HCT116 (cell line): Measurements from ENCODE around the gene GPR151.

Source experiments
- CEBPB ChIP-seq: IDR thresholded peaks from 2 replicates; pipeline ENCODE4 v1.6.1; 2012; ENCODE audit warnings: low read depth
- EGR1 ChIP-seq: IDR thresholded peaks from 2 replicates; pipeline ENCODE4 v1.6.1; 2012; ENCODE audit warnings: low read depth
- ELF1 ChIP-seq: IDR thresholded peaks from 2 replicates; pipeline ENCODE4 v1.6.1; 2012; ENCODE audit warnings: low read depth, borderline replicate concordance
- EZH2 ChIP-seq: fragments of 200-600 bp; sonication (generic); IDR thresholded peaks from 2 replicates; pipeline ENCODE4 v1.6.1; 2017; ENCODE audit warnings: antibody characterized with exemption, mixed run types
- EZH2phosphoT487 ChIP-seq: fragments of 200-600 bp; IDR thresholded peaks from 2 replicates; pipeline ENCODE4 v1.6.1; 2018; ENCODE audit warnings: antibody characterized with exemption, borderline replicate concordance
- JUND ChIP-seq: IDR thresholded peaks from 2 replicates; pipeline ENCODE4 v1.6.1; 2012
- POLR2A ChIP-seq: IDR thresholded peaks from 2 replicates; pipeline ENCODE4 v1.7.0; 2011; ENCODE audit warnings: borderline replicate concordance; ENCODE audit not compliant: insufficient read depth, insufficient read length; ENCODE audit errors: extremely low read depth
- POLR2AphosphoS5 ChIP-seq: IDR thresholded peaks from 2 replicates; pipeline ENCODE4 v1.6.1; 2011; ENCODE audit warnings: mild to moderate bottlenecking, low read depth, low read length, moderate library complexity
- RAD21 ChIP-seq: IDR thresholded peaks from 2 replicates; pipeline ENCODE4 v1.6.1; 2012; ENCODE audit warnings: low read depth, mild to moderate bottlenecking
- SIN3A ChIP-seq: IDR thresholded peaks from 2 replicates; pipeline ENCODE4 v1.6.1; 2012; ENCODE audit warnings: low read depth
- ZNF274 ChIP-seq: fragments of 200-500 bp; sonication (Bioruptor generic); IDR thresholded peaks from 2 replicates; pipeline ENCODE4 v1.6.1; 2014; ENCODE audit warnings: mild to moderate bottlenecking, low read depth, low read length, inconsistent platforms
- TF ChIP-seq, protein P1 (sequence below): IDR thresholded peaks from 2 replicates; pipeline ENCODE4 v1.6.1; 2012; ENCODE audit warnings: low read depth
- TF ChIP-seq, protein P2 (sequence below), 3 experiments: fragments of 200-600 bp in 1 of 3; sonication (generic) in 1 of 3; IDR thresholded peaks in 2 of 3; conservative IDR thresholded peaks in 1 of 3; 2 replicates each; pipeline ENCODE4 v1.5.1; 2012 to 2017; ENCODE audit warnings: low read depth in 2 of 3, low read length in 2 of 3, antibody characterized with exemption in 1 of 3, borderline replicate concordance in 1 of 3, control low read depth in 1 of 3, mild to moderate bottlenecking in 1 of 3, mixed read lengths in 1 of 3, mixed run types in 1 of 3, moderate library complexity in 1 of 3; ENCODE audit not compliant: insufficient read depth in 1 of 3
- TF ChIP-seq, protein P3 (sequence below): IDR thresholded peaks from 2 replicates; pipeline ENCODE4 v1.6.1; 2012

DNA sequence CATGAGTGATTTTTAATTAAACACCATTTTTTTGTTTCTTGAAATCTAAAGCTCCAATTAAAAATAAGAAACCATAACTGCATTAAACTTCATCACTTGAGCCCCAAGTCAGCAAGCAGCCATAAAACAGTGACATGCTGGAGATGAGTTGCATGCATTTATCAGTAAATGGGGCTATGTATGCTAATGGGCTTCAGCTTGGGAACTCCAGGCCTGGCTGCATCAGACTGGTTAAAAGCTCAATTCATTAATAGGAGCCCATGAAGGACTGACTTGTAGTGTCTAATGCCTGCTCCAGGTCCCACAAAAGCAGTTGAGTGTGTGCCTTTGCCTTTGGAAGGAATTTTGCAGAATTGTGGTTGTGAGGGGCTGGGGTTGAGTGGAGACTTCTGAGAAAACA, 33.6 kb upstream of the GPR151 start:
- TF ChIP-seq, protein P1, sequence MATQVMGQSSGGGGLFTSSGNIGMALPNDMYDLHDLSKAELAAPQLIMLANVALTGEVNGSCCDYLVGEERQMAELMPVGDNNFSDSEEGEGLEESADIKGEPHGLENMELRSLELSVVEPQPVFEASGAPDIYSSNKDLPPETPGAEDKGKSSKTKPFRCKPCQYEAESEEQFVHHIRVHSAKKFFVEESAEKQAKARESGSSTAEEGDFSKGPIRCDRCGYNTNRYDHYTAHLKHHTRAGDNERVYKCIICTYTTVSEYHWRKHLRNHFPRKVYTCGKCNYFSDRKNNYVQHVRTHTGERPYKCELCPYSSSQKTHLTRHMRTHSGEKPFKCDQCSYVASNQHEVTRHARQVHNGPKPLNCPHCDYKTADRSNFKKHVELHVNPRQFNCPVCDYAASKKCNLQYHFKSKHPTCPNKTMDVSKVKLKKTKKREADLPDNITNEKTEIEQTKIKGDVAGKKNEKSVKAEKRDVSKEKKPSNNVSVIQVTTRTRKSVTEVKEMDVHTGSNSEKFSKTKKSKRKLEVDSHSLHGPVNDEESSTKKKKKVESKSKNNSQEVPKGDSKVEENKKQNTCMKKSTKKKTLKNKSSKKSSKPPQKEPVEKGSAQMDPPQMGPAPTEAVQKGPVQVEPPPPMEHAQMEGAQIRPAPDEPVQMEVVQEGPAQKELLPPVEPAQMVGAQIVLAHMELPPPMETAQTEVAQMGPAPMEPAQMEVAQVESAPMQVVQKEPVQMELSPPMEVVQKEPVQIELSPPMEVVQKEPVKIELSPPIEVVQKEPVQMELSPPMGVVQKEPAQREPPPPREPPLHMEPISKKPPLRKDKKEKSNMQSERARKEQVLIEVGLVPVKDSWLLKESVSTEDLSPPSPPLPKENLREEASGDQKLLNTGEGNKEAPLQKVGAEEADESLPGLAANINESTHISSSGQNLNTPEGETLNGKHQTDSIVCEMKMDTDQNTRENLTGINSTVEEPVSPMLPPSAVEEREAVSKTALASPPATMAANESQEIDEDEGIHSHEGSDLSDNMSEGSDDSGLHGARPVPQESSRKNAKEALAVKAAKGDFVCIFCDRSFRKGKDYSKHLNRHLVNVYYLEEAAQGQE = no peak
- TF ChIP-seq, protein P2, sequence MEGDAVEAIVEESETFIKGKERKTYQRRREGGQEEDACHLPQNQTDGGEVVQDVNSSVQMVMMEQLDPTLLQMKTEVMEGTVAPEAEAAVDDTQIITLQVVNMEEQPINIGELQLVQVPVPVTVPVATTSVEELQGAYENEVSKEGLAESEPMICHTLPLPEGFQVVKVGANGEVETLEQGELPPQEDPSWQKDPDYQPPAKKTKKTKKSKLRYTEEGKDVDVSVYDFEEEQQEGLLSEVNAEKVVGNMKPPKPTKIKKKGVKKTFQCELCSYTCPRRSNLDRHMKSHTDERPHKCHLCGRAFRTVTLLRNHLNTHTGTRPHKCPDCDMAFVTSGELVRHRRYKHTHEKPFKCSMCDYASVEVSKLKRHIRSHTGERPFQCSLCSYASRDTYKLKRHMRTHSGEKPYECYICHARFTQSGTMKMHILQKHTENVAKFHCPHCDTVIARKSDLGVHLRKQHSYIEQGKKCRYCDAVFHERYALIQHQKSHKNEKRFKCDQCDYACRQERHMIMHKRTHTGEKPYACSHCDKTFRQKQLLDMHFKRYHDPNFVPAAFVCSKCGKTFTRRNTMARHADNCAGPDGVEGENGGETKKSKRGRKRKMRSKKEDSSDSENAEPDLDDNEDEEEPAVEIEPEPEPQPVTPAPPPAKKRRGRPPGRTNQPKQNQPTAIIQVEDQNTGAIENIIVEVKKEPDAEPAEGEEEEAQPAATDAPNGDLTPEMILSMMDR (IDR thresholded peaks at IDR 0.05 in 2 of 3, conservative IDR thresholded peaks at IDR 0.05 in 1 of 3; ENCODE audit: borderline replicate concordance in 1 of 3, insufficient read depth in 1 of 3, low read depth in 2 of 3, low read length in 2 of 3) = no peak
- no peak for TF ChIP-seq POLR2A
- no peak for TF ChIP-seq ZNF274
- TF ChIP-seq POLR2AphosphoS5 = no peak
- TF ChIP-seq JUND = no peak
- TF ChIP-seq EGR1 = no peak
- TF ChIP-seq, protein P3, sequence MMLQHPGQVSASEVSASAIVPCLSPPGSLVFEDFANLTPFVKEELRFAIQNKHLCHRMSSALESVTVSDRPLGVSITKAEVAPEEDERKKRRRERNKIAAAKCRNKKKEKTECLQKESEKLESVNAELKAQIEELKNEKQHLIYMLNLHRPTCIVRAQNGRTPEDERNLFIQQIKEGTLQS = no peak
- TF ChIP-seq EZH2phosphoT487 = no peak
- TF ChIP-seq RAD21 = no peak
- no peak for TF ChIP-seq CEBPB
- no peak for TF ChIP-seq ELF1
- no peak for TF ChIP-seq SIN3A
- no peak for TF ChIP-seq EZH2
